ENCODE results near the gene MACROD2. TPM values are rescaled to one million over a fixed set of nuclear protein-coding genes. Genes with fewer than 3 reads are reported as not detected.

MACROD2 gene
- total RNA-seq, 1 donor from 2014 or later = 78.2 TPM

DNA sequence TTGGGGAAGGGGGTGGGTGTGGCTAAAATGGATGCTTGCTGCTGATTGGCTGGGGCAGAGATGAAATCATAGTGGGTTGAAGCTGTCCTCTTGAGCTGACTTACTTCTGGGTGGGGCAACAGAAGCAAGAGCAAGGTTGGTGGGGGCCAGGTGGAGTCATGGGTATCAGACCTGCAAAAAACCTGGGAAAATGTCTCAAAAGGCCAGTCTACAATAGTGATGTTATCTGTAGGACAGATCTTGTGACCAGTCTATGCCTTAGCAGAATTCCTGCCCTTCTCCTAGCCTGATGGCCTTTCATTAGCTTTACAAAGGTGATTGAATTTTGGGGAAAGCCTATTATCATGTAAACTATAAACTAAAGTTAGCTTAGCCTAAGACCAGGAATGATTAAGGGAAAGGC is 1632.2 kb downstream of the MACROD2 start:
- Histone ChIP-seq H3K27ac (no peak overlapping the region), H3K27me3 (no peaks in the 10 kb centered on the region), H3K36me3 (no peaks in the 10 kb centered on the region), H3K4me1 (no peaks in the 10 kb centered on the region), H3K9me3 (no peaks in the 10 kb centered on the region), H3K4me3 (no peak overlapping the region)
- ATAC-seq (no peak), DNase-seq (no peak)
- intact Hi-C loops (cut with DNase I) = no loop called here
- no peak for TF ChIP-seq CTCF (IDR thresholded peaks at IDR 0.05)

GRCh38 chr20:15628851-15629353 is 1633.6 kb downstream of the MACROD2 start:
- no peak overlapping the region for H3K27ac ChIP-seq
- no peak overlapping the region for H3K4me3 ChIP-seq
- no peaks in the 10 kb centered on the region for H3K27me3 ChIP-seq
- no peak for ATAC-seq
- no peak for TF ChIP-seq CTCF (IDR thresholded peaks at IDR 0.05)
- no peaks in the 10 kb centered on the region for H3K9me3 ChIP-seq
- intact Hi-C loops (cut with DNase I) = no loop called here
- no peaks in the 10 kb centered on the region for H3K36me3 ChIP-seq
- DNase-seq = no peak
- H3K4me1 ChIP-seq = no peaks in the 10 kb centered on the region

GRCh38 chr20:15630360-15630759 is 1635.0 kb downstream of the MACROD2 start:
- no peak for ATAC-seq
- intact Hi-C loops (cut with DNase I) = no loop called here

DNA sequence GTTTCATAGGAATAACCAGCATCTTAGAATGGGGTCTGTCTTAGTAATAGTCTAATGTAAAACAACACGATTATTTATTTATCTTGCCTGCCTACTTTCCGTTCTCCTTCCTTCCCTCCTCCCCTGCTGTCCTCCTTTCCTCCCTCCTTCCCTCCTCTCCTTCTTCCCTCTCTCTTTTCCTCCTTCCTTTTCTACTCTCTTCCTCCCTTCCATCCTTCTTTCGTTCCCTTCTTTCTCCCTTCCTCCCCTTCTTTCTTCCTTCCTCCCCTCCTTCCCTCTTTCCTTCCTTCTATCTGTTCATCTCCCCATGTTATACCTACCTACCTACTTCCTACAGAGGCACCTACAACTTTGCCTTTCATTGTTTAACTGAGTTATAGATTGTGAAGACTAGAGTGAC is 1637.4 kb downstream of the MACROD2 start:
- no peaks in the 10 kb centered on the region for H3K36me3 ChIP-seq
- DNase-seq = no peak
- no peak for TF ChIP-seq CTCF (IDR thresholded peaks at IDR 0.05)
- no peak overlapping the region for H3K27ac ChIP-seq
- no peak overlapping the region for H3K4me3 ChIP-seq
- intact Hi-C loops (cut with DNase I) = no loop called here
- peaks cover 4% of the 10 kb centered on the region for H3K4me1 ChIP-seq
- H3K27me3 ChIP-seq = no peaks in the 10 kb centered on the region
- no peak for ATAC-seq
- H3K9me3 ChIP-seq = no peaks in the 10 kb centered on the region

More at GRCh38 chr20:15630360-15630759, 1635.0 kb downstream of the MACROD2 start:
- TF ChIP-seq CTCF (IDR thresholded peaks at IDR 0.05) = no peak
- Histone ChIP-seq H3K4me3 (no peak overlapping the region), H3K36me3 (no peaks in the 10 kb centered on the region), H3K4me1 (no peaks in the 10 kb centered on the region), H3K9me3 (no peaks in the 10 kb centered on the region), H3K27me3 (no peaks in the 10 kb centered on the region), H3K27ac (no peak overlapping the region)
- DNase-seq = no peak

DNA sequence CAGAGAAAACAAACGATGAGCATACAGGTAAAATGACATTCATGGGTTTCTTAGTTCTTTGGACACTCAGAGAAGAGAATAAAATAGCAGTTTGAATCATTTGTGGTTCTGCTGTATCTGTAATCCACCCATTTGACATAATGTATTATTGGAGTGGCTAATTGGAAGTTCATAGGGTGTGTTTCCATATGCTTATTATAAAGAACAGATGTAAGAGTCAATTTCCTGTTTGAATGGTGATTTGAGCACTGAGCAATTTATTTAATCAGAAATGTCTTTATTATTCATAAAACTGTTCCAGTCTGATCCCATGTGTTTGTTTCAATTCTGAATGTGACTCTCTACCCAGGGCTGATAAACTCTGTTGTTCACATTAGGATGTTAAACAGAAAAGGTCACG is 1638.8 kb downstream of the MACROD2 start:
- DNase-seq (no peak), ATAC-seq (no peak)
- H3K4me3 ChIP-seq = no peak overlapping the region
- peaks cover 4% of the 10 kb centered on the region for H3K4me1 ChIP-seq
- no peak for TF ChIP-seq CTCF (IDR thresholded peaks at IDR 0.05)
- no peaks in the 10 kb centered on the region for H3K9me3 ChIP-seq
- H3K27ac ChIP-seq = no peak overlapping the region
- intact Hi-C loops (cut with DNase I) = no loop called here
- H3K27me3 ChIP-seq = no peaks in the 10 kb centered on the region
- no peaks in the 10 kb centered on the region for H3K36me3 ChIP-seq

DNA sequence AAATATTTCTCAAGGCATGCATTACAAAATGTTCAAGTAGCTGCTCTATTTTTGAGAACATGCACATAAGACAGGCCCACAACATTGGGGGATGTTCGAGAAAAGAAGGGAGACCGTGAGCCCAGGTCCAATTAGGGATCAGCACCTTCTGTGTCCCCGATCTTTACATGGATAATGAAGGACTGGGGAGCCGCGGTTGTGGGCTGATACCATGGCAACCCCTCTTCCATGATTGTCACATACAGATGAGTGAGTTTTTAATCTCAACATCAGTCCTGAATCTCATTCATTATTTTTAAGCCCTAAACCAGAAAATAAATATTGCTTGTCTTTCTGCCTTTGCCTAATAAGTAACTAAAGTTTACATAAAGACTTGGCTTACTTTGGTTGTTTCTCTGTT is 1642.2 kb downstream of the MACROD2 start:
- intact Hi-C loops (cut with DNase I) = no loop called here
- ATAC-seq (no peak), DNase-seq (no peak)
- H3K4me1 ChIP-seq = peaks cover 4% of the 10 kb centered on the region
- no peaks in the 10 kb centered on the region for H3K36me3 ChIP-seq
- H3K27me3 ChIP-seq = no peaks in the 10 kb centered on the region
- H3K9me3 ChIP-seq = no peaks in the 10 kb centered on the region
- H3K4me3 ChIP-seq = no peak overlapping the region
- TF ChIP-seq CTCF (IDR thresholded peaks at IDR 0.05) = no peak
- H3K27ac ChIP-seq = no peak overlapping the region

All from upper lobe of right lung (tissue), 1 donor.